Natural killer cell treated with Interleukin-12 subunit alpha and Interleukin-12 subunit beta and Interleukin-15 and Interleukin-18, amount 100 ng/mL, for 72 hours (primary cell): ENCODE results near the gene C6orf132. TPM values are rescaled to one million over a fixed set of nuclear protein-coding genes. Genes with fewer than 3 reads are reported as not detected.

Experiments
- total RNA-seq, 2 donors: library from RNA; stranded (reverse); gene quantifications; one replicate each; pipeline ENCODE4 v1.2.3, GENCODE V29; 2022

Gene C6orf132
- total RNA-seq, 2 donors from 2014 or later, result 0.17 to 0.42 TPM

Other genes with a start within 250 kb of the C6orf132 start
- gene USP49, start 247.2 kb downstream of the C6orf132 start, total RNA-seq, result 10 to 100 TPM in 1 of 2 donors, 1 to 10 TPM in 1; 8.2 to 15.3 TPM
- 10 to 100 TPM; 25.5 to 33.0 TPM for gene MED20, start 221.5 kb downstream of the C6orf132 start, total RNA-seq
- gene BYSL, start 221.1 kb downstream of the C6orf132 start, total RNA-seq, result 10 to 100 TPM; 48.3 to 73.9 TPM
- gene CCND3, start 200.8 kb downstream of the C6orf132 start, total RNA-seq, result 100 to 1,000 TPM; 382 to 466 TPM
- 10 to 100 TPM; 38.7 to 44.1 TPM for gene TAF8, start 92.1 kb downstream of the C6orf132 start, total RNA-seq
- not detected for gene GUCA1A, start 30.7 kb upstream of the C6orf132 start, total RNA-seq
- gene GUCA1B, start 52.3 kb upstream of the C6orf132 start, total RNA-seq, result 1 to 10 TPM in 1 of 2 donors, under 1 TPM in 1; 0.95 to 2.2 TPM
- gene MRPS10, start 75.2 kb upstream of the C6orf132 start, total RNA-seq, result 10 to 100 TPM; 35.1 to 35.6 TPM